NOMO-1 (cell line): ENCODE measurements around the gene TRAF6.
"Not testable (repeated sequence)": the region's sequence is repeated elsewhere in the genome, so short reads cannot be mapped to it uniquely, and the experiment has no call there.

Source experiments
- DNase-seq, 2 experiments: peaks; one replicate each; lab custom pipeline; 2025; ENCODE audit not compliant: unreplicated experiment in 2 of 2; lab: John Stamatoyannopoulos, UW

The TRAF6 gene

DNA sequence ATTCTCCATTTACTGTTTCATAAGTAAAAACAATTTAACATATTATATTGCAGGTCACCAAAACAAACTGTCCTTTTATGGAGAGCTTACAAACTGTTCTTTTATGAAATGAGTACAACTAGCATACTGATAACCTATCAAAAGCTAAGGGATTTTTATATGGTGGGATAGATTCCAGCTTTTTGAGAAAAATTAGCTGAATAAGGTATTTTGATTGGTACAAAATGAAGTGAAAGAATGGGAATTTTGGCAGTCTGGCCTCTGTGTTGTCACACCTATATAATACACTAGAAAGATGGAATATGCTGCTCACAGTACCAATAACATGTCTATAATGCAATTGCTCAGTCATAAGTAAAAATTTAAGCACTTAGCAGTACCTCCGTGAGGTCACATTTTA is 11.4 kb downstream of the TRAF6 start:
- no peak for DNase-seq

DNA sequence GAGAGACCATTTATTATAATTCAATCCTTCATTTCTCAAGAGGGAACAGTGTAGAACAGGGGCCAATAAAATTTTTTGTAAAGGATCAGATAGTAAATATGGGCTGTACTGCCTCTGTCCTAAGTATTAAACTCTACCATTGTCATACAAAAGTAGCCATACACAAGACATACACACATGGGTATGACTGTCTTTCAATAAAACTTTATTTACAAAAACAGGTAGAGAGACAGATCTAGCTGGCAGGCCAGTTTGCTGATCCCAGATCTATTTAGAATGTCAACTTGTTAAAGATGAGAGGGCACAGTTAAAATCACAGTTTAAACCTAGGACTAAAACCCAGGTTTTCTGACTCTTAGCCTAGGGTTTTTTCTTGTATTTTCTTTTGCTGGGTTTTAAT is 16.7 kb downstream of the TRAF6 start:
- DNase-seq, result no peak

GRCh38 chr11:36492724-36493304 is 17.3 kb downstream of the TRAF6 start:
- peak in 1 of 2 experiments; percentile 47 for DNase-seq

- DNase-seq, result no peak
Observed at GRCh38 chr11:36490026-36490806, 19.9 kb downstream of the TRAF6 start.

DNA sequence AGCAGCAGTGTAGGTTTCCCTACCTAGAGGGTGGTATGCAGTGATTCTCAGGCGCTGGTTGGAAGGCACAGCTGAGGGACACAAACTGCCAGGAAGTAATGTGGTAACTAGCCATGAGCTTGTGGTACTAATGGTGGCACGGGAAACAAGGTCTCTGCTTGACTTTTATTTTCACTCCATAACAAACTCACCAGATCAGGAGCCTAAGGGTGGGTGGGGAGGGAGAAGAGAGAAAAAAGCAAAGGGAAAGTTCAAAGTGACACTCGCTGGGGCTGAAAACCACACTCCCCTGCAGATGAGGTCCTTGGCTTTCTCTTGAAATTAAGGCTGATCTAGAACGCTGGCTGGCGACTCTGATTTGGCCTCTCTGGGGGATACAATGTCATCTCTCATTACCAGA is 22.0 kb downstream of the TRAF6 start:
- peak in 1 of 2 experiments; percentile 13 for DNase-seq

GRCh38 chr11:36487619-36488018 is 22.5 kb downstream of the TRAF6 start:
- DNase-seq, result peak in 1 of 2 experiments; percentile 29

DNA sequence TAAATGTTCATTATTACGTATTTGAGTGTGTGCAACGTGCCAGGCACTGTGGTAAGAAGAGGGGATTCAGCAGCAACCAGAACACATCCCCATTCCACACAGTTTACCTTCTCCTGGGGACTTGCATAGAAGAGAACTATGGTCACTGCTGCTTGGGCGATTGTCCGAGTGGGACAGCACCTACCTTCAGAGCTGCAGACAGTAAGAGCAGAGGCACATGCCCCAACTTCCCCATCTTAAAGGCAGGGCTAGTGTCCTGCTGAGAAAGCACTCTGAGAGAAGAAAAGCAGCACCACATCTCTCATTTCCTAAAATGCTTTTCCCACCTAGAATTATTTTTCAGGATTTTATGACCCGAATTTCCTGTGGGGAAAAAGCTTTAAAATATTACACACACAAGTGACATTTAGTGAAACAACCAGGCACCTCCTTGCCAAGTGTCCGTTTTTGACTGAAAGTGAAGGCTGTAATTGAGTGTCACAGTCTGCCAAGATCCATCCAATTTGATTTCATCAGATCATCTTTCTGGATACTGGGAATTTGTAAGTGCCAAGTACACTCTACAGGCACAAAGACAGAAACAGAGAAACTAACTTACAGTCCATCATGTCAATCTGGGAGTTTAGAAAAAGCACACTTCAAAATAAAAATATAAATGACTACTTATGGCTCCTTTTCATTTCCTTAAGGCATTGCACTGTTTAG is 24.6 kb downstream of the TRAF6 start:
- DNase-seq, result no peak

DNA sequence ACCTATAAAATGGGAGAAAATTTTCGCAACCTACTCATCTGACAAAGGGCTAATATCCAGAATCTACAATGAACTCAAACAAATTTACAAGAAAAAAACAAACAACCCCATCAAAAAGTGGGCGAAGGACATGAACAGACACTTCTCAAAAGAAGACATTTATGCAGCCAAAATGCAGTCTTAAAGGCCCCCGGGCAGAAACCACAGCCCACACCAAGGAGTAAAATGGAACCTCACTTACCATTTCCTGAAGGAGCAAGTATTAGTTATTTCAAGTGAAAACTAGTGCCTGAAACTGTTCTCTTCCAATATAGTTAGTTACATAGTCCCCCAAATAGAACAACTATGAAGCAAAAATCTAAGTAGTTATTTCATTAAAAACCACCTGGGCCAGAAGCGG is 27.0 kb downstream of the TRAF6 start:
- not testable (repeated sequence) for DNase-seq

GRCh38 chr11:36480833-36481232 is 29.2 kb downstream of the TRAF6 start:
- no peak for DNase-seq

GRCh38 chr11:36478700-36479329 is 31.3 kb downstream of the TRAF6 start:
- peak; percentile 8 to 45 for DNase-seq

DNA sequence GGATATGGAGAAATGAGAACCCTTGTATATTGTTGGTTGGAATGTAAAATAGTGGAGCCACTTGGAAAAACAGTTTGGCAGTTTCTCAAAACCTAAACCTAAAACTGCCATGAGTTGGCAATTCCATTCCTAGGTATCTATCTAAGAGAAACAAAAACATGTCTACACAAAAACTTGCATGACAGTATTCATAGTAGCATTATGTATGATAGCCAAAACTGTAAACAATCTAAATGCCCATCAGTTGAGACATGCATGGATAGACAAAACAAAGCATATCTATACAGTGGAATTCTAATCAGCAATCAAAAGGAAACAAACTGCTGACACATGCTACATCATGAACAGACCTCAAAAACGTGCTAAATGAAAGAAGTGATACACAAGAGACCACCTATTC is 34.9 kb downstream of the TRAF6 start:
- no peak for DNase-seq

- DNase-seq, result no peak
Observed at GRCh38 chr11:36471577-36471976, 38.5 kb downstream of the TRAF6 start.

DNA sequence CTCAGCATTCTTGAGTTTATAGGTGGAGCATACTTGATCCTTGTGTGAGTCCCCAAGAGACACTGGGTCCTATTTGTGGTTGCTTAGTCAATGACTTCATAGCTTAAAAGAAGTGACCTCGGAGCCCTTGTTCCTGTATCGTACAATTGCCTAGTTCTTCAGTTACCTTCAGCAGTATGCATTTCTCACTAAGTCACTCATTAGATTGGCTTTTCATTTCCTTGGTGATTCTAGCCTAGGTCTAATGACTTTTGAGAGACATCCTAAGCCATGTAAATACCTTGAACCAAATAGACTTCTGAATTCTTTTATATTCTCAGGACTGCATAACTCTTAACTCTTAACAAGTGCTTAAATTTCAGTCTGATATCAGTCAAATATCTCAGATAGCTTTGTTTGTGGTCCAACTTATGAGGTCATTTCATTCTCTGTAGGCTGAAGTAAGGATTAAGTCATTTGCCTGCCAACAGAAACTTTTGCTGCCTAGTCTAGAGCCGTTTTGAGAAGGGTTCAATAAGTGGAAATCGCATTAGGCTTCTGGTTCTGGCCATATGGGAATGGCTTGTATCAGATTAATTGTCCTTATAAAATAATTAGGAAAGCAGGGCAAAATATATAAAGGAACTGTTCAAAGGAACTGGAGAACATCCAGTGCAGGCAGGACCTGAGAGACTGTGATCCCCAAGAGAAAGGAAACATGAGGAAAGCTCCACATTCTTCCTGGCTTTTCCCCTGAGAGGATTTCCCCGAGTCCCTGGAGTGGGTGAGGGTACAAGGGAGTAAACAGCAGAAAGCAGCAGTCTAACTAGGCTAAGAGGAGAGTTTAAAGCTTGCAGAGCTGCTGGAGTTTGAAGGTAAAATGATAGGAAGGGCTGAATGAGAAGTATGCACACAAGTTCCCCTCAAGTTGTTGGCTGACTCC is 39.9 kb downstream of the TRAF6 start:
- DNase-seq, result no peak

DNA sequence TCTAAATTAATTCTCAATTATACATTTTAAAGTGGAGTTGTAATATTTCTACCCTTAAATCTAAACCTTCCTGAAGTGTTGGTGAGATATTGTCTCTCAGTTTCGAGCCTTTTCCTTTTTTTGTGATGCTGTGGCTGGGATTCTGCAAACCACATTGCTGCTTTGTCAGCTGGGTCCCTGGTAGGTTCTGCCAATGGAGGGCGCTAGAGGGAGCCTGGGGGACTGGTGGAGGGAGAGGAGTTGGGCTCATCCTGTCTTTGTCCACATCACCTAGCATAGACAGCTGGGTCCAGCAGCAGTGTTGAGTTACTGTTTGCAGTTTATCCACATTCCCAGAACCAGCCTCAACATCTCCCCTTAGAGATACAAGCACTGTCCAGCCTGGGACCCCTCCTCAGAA is 41.0 kb downstream of the TRAF6 start:
- no peak for DNase-seq

GRCh38 chr11:36467916-36468315 is 42.2 kb downstream of the TRAF6 start:
- no peak for DNase-seq

DNA sequence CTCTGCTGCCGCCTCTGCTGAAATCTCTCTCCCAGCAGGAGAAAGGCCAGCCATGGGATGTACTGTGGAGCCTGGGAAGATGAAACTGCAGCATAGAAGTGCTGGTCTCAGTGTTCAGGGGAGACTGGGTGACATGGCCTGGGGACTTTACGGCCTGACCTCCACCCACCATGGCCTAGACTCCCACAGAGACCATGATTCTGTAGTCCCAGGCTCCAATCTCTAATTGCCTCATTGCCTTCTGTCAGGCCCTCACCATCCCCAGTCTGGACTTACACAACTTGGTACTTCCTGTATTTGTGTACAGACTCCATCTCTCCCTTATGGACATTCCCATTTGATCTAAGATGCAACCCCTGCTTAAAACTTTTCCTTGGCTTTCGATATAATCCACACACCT is 43.1 kb downstream of the TRAF6 start:
- DNase-seq, result peak in 1 of 2 experiments; percentile 9

DNA sequence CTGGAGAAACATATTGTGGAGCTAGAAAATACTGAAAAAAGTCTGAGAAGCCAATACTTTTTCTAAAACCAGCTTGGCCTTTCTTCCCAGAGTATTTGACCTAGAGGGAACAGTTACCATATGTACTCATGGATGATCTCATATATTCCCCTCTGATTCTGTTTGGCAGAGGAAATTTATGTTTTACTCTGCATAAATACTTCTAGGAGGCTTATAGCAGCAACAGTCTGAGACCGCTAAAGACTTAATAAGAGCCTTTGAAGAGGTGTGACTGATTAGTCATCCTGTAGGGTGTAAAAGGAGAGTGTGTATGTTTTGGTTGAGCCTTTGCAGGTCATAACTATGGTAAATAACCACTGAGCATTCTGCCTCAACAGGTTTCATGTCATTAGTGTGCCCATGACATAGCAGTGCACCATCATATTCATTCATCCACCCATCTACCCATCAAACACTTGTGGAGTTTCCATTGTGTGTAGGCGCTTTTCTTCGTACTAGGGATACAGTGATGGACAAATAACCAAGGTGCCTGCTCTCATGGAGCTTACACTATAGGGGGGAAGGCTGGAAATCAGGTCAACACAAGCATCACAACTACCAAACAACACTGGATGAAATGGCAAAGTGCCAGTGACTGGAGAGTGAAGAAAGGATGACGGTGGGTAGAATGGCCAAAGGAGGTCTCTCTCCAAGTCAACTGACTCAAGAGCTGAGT is 44.5 kb downstream of the TRAF6 start:
- no peak for DNase-seq

GRCh38 chr11:36464720-36465119 is 45.4 kb downstream of the TRAF6 start:
- DNase-seq, result no peak

- no peak for DNase-seq
Observed at GRCh38 chr11:36463781-36464180, 46.3 kb downstream of the TRAF6 start.

GRCh38 chr11:36462321-36462720 is 47.8 kb downstream of the TRAF6 start:
- DNase-seq, result no peak
